Loucy (cell line): ENCODE results near the gene TOGARAM2.

ENCODE experiments used
- H2AFZ ChIP-seq: fragments of 200-600 bp; sonication (generic); 2 replicates; pipeline ENCODE4 v1.6.0; 2016; ENCODE audit warnings: antibody characterized with exemption, mild to moderate bottlenecking, low read length, moderate library complexity
- H3F3A ChIP-seq: fragments of 200-600 bp; 2 replicates; pipeline ENCODE4 v1.6.0; 2016; ENCODE audit warnings: antibody characterized with exemption, low read depth, mild to moderate bottlenecking
- H3K27me3 ChIP-seq: fragments of 200-600 bp; sonication (generic); 2 replicates; pipeline ENCODE4 v1.6.1; 2014; ENCODE audit warnings: low read length, mild to moderate bottlenecking; ENCODE audit not compliant: insufficient read depth, poor library complexity, severe bottlenecking
- H3K36me3 ChIP-seq: fragments of 200-600 bp; sonication (generic); 2 replicates; pipeline ENCODE4 v1.6.1; 2016; ENCODE audit warnings: low read length; ENCODE audit not compliant: insufficient read depth
- H3K4me1 ChIP-seq: fragments of 200-600 bp; sonication (generic); 2 replicates; pipeline ENCODE4 v1.5.1; 2014; ENCODE audit warnings: low read length, mild to moderate bottlenecking; ENCODE audit not compliant: insufficient read depth, poor library complexity, severe bottlenecking
- H3K4me2 ChIP-seq: fragments of 200-600 bp; sonication (generic); 2 replicates; pipeline ENCODE4 v1.6.0; 2014; ENCODE audit warnings: antibody characterized with exemption, low read length, low read depth, mild to moderate bottlenecking; ENCODE audit not compliant: poor library complexity, severe bottlenecking
- H3K4me3 ChIP-seq: fragments of 200-600 bp; sonication (generic); 2 replicates; pipeline ENCODE4 v1.5.1; 2014; ENCODE audit warnings: low read length, mild to moderate bottlenecking, mixed read lengths; ENCODE audit not compliant: poor library complexity, severe bottlenecking
- H3K79me2 ChIP-seq: fragments of 200-600 bp; sonication (generic); 2 replicates; pipeline ENCODE4 v1.6.1; 2014; ENCODE audit warnings: low read length; ENCODE audit not compliant: insufficient read depth
- H3K9ac ChIP-seq: fragments of 200-600 bp; sonication (generic); 2 replicates; pipeline ENCODE4 v1.6.0; 2014; ENCODE audit warnings: mild to moderate bottlenecking, low read depth, low read length, moderate library complexity; ENCODE audit not compliant: poor library complexity, severe bottlenecking
- H3K9me2 ChIP-seq: fragments of 200-600 bp; sonication (generic); replicated peaks from 2 replicates; pipeline ENCODE4 v1.6.1; 2016; ENCODE audit warnings: low read depth, low read length, mixed read lengths
- H3K9me3 ChIP-seq: fragments of 200-600 bp; sonication (generic); 2 replicates; pipeline ENCODE4 v1.6.1; 2014; ENCODE audit warnings: mild to moderate bottlenecking, antibody characterized with exemption, low read length, low read depth; ENCODE audit not compliant: insufficient read depth
- H4K20me1 ChIP-seq: fragments of 200-600 bp; sonication (generic); 2 replicates; pipeline ENCODE4 v1.6.0; 2014; ENCODE audit warnings: antibody characterized with exemption, low read length, mild to moderate bottlenecking; ENCODE audit not compliant: insufficient read depth, poor library complexity, severe bottlenecking
- EZH2phosphoT487 ChIP-seq: fragments of 200-600 bp; IDR thresholded peaks from 2 replicates; pipeline ENCODE4 v1.6.1; 2018; ENCODE audit warnings: antibody characterized with exemption, mild to moderate bottlenecking, moderate library complexity, borderline replicate concordance
- TF ChIP-seq, protein P1 (sequence below): fragments of 200-600 bp; sonication (generic); conservative IDR thresholded peaks from 2 replicates; pipeline ENCODE4 v1.5.1; 2014; ENCODE audit warnings: mild to moderate bottlenecking, antibody characterized with exemption, low read length

TOGARAM2 gene

DNA sequence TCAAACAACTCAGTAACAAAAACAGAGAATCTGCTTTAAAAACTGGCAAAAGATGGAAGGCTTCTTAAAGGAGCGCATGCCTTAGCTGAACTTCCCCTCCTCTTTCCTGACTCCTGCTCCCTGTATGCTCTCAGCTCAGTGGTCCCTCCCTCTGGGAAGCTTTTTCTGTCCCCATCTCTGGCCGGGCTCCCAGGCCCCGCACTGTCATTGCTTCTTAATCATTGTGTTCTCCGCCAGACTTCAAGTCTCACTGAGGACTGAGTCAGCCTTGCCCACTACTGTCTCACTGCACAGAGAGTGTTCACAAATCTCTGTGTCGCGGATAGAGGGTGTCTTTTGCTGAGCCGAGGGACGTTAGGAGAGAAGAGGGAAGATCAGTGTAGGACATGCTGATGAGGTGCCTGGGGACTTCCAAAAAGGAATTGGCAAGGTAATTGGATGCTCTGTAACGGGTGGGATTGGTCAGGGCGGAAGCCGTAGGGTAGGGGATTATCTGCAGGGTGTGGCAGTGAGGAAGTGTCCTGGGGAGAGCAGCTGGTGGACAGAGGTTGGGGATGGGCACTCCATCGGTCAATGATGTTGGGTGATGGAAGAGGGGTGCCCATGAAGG lies 16.2 kb downstream of the TOGARAM2 start:
- Histone ChIP-seq H3K9me2 (no peaks in the 10 kb centered on the region), H4K20me1 (no peaks in the 10 kb centered on the region), H3K4me2 (no peak overlapping the region), H3K36me3 (no peaks in the 10 kb centered on the region), H3F3A (no peaks in the 10 kb centered on the region), H3K4me1 (peaks cover 15% of the 10 kb centered on the region), H3K9ac (no peak overlapping the region), H3K4me3 (no peak overlapping the region), H3K79me2 (no peaks in the 10 kb centered on the region), H3K27me3 (no peaks in the 10 kb centered on the region), H3K9me3 (no peaks in the 10 kb centered on the region), H2AFZ (no peak overlapping the region)
- TF ChIP-seq EZH2phosphoT487: no peak
- TF ChIP-seq, protein P1, sequence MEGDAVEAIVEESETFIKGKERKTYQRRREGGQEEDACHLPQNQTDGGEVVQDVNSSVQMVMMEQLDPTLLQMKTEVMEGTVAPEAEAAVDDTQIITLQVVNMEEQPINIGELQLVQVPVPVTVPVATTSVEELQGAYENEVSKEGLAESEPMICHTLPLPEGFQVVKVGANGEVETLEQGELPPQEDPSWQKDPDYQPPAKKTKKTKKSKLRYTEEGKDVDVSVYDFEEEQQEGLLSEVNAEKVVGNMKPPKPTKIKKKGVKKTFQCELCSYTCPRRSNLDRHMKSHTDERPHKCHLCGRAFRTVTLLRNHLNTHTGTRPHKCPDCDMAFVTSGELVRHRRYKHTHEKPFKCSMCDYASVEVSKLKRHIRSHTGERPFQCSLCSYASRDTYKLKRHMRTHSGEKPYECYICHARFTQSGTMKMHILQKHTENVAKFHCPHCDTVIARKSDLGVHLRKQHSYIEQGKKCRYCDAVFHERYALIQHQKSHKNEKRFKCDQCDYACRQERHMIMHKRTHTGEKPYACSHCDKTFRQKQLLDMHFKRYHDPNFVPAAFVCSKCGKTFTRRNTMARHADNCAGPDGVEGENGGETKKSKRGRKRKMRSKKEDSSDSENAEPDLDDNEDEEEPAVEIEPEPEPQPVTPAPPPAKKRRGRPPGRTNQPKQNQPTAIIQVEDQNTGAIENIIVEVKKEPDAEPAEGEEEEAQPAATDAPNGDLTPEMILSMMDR: no peak

- no peaks in the 10 kb centered on the region for H3K9me3 ChIP-seq
- no peaks in the 10 kb centered on the region for H3K79me2 ChIP-seq
- TF ChIP-seq EZH2phosphoT487: no peak
- TF ChIP-seq, protein P1: no peak
- no peaks in the 10 kb centered on the region for H4K20me1 ChIP-seq
- H3K4me1 ChIP-seq: peaks cover 15% of the 10 kb centered on the region
- H3K27me3 ChIP-seq: no peaks in the 10 kb centered on the region
- H3K36me3 ChIP-seq: no peaks in the 10 kb centered on the region
- H3K4me2 ChIP-seq: no peak overlapping the region
- no peak overlapping the region for H3K4me3 ChIP-seq
- H2AFZ ChIP-seq: no peak overlapping the region
- no peaks in the 10 kb centered on the region for H3F3A ChIP-seq
- no peaks in the 10 kb centered on the region for H3K9me2 ChIP-seq
- no peak overlapping the region for H3K9ac ChIP-seq
These were observed 17.0 kb downstream of the TOGARAM2 start for GRCh38 chr2:28997847-28998735.

DNA sequence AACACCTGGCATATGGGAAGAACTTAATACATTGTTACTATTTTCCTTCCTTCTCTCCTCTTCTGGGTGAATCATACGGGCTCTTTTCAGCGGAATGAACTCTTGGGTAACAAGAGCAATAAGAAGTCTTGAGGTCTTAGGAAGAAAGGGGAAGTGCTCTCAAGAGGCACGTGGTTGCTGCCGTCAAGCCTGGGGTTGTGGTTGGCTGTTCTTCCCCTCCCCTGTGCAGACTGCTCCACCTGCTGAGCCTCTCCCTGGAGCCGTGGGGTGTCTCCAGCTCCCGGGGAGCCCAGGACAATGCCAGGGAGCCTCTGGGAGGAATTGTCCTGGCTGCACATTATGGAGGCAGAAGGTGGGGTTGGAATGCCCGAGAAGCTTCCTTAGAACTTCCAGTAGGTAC lies 19.4 kb downstream of the TOGARAM2 start:
- no peak overlapping the region for H3K4me3 ChIP-seq
- TF ChIP-seq, protein P1: no peak
- no peak for TF ChIP-seq EZH2phosphoT487
- no peaks in the 10 kb centered on the region for H4K20me1 ChIP-seq
- no peaks in the 10 kb centered on the region for H3K79me2 ChIP-seq
- no peaks in the 10 kb centered on the region for H3F3A ChIP-seq
- no peak overlapping the region for H3K9ac ChIP-seq
- peaks cover 15% of the 10 kb centered on the region for H3K4me1 ChIP-seq
- no peaks in the 10 kb centered on the region for H3K9me3 ChIP-seq
- H3K27me3 ChIP-seq: no peaks in the 10 kb centered on the region
- no peak overlapping the region for H2AFZ ChIP-seq
- H3K4me2 ChIP-seq: no peak overlapping the region
- H3K36me3 ChIP-seq: no peaks in the 10 kb centered on the region
- no peaks in the 10 kb centered on the region for H3K9me2 ChIP-seq
